WERI-Rb-1 (cell line): ENCODE measurements around the gene DST.

Source experiments
- DNase-seq: peaks from one replicate; pipeline ENCODE4 v3.0.0-alpha.2; 2020
- H3K27ac ChIP-seq: fragments of 250-450 bp; sonication (Bioruptor Pico); 2 replicates; pipeline ENCODE4 v1.5.1; 2020; ENCODE audit warnings: mild to moderate bottlenecking, moderate library complexity
- H3K27me3 ChIP-seq: fragments of 250-450 bp; sonication (Bioruptor Pico); 2 replicates; pipeline ENCODE4 v1.5.1; 2021; ENCODE audit warnings: mild to moderate bottlenecking, low read depth, moderate library complexity; ENCODE audit not compliant: insufficient read depth, severe bottlenecking
- H3K36me3 ChIP-seq: fragments of 250-450 bp; sonication (Bioruptor Pico); 2 replicates; pipeline ENCODE4 v1.5.1; 2020; ENCODE audit warnings: mild to moderate bottlenecking, moderate library complexity
- H3K4me3 ChIP-seq: 2 replicates; pipeline ENCODE4 v1.5.1; 2011; ENCODE audit warnings: low read depth, mild to moderate bottlenecking, control low read depth, low read length
- H3K9me3 ChIP-seq: fragments of 250-450 bp; sonication (Bioruptor Pico); 2 replicates; pipeline ENCODE4 v1.5.1; 2021; ENCODE audit warnings: mild to moderate bottlenecking, moderate library complexity; ENCODE audit not compliant: severe bottlenecking
- TF ChIP-seq, protein P1 (sequence below): IDR thresholded peaks from 2 replicates; pipeline ENCODE4 v1.5.1; 2011; ENCODE audit warnings: low read depth, mild to moderate bottlenecking, control low read depth, inconsistent platforms, low read length

DST gene

DNA sequence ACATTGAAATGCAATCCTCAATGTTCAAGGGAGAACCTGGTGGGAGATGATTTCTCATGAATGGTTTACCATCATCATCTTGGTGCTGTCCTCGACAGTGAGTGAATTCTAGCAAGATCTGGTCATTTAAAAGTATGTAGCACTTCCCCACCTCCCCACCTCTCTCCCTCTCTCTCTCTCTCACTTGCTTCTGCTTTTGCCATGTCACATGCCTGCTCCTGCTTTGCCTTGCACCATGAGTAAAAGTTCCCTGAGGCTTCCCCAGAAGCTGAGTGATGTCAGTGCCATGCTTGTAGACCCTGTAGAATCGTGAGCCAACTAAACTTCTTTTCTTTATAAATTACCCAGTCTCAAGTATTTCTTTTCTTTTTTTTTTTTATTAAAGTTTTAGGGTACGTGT lies 60.5 kb downstream of the DST start:
- DNase-seq: no peak
- peaks cover 31% of the 10 kb centered on the region for H3K36me3 ChIP-seq
- H3K9me3 ChIP-seq: peaks cover 10% of the 10 kb centered on the region
- H3K27me3 ChIP-seq: no peaks in the 10 kb centered on the region
- no peak overlapping the region for H3K27ac ChIP-seq
- TF ChIP-seq, protein P1, sequence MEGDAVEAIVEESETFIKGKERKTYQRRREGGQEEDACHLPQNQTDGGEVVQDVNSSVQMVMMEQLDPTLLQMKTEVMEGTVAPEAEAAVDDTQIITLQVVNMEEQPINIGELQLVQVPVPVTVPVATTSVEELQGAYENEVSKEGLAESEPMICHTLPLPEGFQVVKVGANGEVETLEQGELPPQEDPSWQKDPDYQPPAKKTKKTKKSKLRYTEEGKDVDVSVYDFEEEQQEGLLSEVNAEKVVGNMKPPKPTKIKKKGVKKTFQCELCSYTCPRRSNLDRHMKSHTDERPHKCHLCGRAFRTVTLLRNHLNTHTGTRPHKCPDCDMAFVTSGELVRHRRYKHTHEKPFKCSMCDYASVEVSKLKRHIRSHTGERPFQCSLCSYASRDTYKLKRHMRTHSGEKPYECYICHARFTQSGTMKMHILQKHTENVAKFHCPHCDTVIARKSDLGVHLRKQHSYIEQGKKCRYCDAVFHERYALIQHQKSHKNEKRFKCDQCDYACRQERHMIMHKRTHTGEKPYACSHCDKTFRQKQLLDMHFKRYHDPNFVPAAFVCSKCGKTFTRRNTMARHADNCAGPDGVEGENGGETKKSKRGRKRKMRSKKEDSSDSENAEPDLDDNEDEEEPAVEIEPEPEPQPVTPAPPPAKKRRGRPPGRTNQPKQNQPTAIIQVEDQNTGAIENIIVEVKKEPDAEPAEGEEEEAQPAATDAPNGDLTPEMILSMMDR: no peak
- H3K4me3 ChIP-seq: no peak overlapping the region

GRCh38 chr6:56581296-56581925 lies 61.3 kb downstream of the DST start:
- no peak for DNase-seq
- Histone ChIP-seq H3K27ac (no peak overlapping the region), H3K4me3 (no peak overlapping the region), H3K27me3 (no peaks in the 10 kb centered on the region), H3K9me3 (peaks cover 10% of the 10 kb centered on the region), H3K36me3 (peaks cover 30% of the 10 kb centered on the region)
- TF ChIP-seq, protein P1: no peak

- no peak for DNase-seq
- Histone ChIP-seq H3K36me3 (peaks cover 23% of the 10 kb centered on the region), H3K9me3 (peaks cover 10% of the 10 kb centered on the region), H3K27ac (no peak overlapping the region), H3K27me3 (no peaks in the 10 kb centered on the region), H3K4me3 (no peak overlapping the region)
- TF ChIP-seq, protein P1: no peak
Observed at GRCh38 chr6:56580271-56580670, 62.4 kb downstream of the DST start.

- peaks cover 23% of the 10 kb centered on the region for H3K36me3 ChIP-seq
- H3K27me3 ChIP-seq: no peaks in the 10 kb centered on the region
- DNase-seq: no peak
- no peak overlapping the region for H3K4me3 ChIP-seq
- TF ChIP-seq, protein P1: no peak
- H3K9me3 ChIP-seq: peaks cover 8% of the 10 kb centered on the region
- no peak overlapping the region for H3K27ac ChIP-seq
Observed at GRCh38 chr6:56579155-56579851, 63.4 kb downstream of the DST start.

DNA sequence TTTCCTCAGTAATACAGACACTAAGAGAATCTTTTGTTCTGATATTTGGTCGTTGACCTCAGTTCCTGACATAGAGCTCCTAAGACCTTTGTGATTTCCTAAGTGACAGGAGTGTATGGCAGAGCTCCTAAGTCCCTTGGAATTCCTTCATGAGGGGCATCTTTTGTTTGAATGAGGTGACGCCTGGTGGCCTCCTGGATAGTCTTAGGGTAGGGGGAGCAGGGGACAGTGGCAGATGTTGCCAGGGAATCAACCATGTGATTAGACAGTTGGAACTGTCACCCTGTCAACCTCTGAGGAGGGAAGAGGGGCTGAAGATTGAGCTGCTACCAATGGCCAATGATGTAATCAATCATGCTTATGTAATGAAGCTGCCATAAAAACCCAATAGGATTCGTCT lies 67.0 kb downstream of the DST start:
- Histone ChIP-seq H3K4me3 (no peak overlapping the region), H3K9me3 (no peaks in the 10 kb centered on the region), H3K36me3 (peaks cover 28% of the 10 kb centered on the region), H3K27me3 (no peaks in the 10 kb centered on the region), H3K27ac (peak overlapping the region; percentile 23)
- TF ChIP-seq, protein P1: no peak
- peak; percentile 73 for DNase-seq

- H3K36me3 ChIP-seq: peaks cover 42% of the 10 kb centered on the region
- H3K4me3 ChIP-seq: no peak overlapping the region
- peak overlapping the region; percentile 25 for H3K27ac ChIP-seq
- no peaks in the 10 kb centered on the region for H3K9me3 ChIP-seq
- no peaks in the 10 kb centered on the region for H3K27me3 ChIP-seq
- TF ChIP-seq, protein P1: no peak
- no peak for DNase-seq
Observed at GRCh38 chr6:56574292-56574691, 68.4 kb downstream of the DST start.
